Measurements from ENCODE around the gene SSBP3.

DNA sequence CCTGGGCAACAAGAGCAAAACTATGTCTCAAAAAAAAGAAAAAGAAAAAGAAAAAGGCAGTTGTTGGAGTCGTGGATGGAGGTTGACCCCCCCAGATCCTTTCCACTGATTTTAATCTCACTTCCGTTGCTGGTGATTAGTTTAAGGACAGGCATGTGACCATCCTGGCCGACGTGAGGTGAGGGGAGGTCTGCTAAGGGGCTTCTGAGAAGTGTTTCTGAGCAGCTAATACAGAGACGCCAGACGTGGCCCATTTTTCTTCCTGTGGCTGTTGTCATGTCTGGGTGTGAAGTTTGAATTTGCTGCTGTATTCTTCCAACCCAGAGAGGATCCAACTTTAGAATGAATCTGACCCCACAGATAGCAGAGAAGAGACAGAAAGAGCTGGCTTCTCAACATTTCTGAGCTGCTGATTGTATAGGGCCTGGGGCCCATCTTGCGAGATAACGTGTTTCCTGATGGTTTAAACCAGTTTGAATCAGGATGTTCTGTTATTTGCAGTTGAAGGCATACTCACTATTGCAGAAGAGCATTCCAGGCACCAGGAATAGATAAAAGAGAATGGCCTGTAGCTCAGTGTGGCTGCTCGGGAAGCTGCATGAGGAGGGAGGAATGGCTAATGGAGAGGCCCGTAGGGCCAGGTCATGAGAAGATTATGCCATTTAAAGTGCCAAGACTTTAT, 22.8 kb upstream of the SSBP3 start:
- TF ChIP-seq, protein P1, sequence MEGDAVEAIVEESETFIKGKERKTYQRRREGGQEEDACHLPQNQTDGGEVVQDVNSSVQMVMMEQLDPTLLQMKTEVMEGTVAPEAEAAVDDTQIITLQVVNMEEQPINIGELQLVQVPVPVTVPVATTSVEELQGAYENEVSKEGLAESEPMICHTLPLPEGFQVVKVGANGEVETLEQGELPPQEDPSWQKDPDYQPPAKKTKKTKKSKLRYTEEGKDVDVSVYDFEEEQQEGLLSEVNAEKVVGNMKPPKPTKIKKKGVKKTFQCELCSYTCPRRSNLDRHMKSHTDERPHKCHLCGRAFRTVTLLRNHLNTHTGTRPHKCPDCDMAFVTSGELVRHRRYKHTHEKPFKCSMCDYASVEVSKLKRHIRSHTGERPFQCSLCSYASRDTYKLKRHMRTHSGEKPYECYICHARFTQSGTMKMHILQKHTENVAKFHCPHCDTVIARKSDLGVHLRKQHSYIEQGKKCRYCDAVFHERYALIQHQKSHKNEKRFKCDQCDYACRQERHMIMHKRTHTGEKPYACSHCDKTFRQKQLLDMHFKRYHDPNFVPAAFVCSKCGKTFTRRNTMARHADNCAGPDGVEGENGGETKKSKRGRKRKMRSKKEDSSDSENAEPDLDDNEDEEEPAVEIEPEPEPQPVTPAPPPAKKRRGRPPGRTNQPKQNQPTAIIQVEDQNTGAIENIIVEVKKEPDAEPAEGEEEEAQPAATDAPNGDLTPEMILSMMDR (IDR thresholded peaks at IDR 0.05) = no peak
- TF ChIP-seq POLR2AphosphoS5 (IDR thresholded peaks at IDR 0.05) = no peak
- TF ChIP-seq POLR2A (IDR thresholded peaks at IDR 0.05) = no peak
- no peak for TF ChIP-seq EP300 (IDR thresholded peaks at IDR 0.05; ENCODE audit: low read depth)
